ENCODE data around the gene PLA2G4F.

The PLA2G4F gene

DNA sequence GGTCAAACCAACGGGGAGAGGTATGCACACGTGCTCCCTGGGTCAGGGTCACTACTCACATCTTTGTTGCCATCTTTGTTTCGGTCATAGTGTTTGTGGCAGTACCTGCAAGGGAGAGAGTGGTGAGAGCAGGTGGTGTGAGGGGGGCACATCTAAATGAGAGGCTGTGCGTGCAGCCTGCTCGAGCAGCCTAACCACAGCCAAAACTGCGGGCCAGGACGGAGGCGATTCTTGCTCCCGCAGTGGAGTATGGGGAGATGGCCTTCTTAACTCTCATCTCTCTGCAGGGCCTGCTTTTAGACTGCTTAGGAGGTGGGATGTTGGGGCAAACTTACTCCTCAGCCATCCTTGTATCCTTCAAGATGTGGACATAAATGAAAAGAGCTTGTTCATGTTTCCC, 6.9 kb upstream of the PLA2G4F start:
- DNase-seq: no peak

DNA sequence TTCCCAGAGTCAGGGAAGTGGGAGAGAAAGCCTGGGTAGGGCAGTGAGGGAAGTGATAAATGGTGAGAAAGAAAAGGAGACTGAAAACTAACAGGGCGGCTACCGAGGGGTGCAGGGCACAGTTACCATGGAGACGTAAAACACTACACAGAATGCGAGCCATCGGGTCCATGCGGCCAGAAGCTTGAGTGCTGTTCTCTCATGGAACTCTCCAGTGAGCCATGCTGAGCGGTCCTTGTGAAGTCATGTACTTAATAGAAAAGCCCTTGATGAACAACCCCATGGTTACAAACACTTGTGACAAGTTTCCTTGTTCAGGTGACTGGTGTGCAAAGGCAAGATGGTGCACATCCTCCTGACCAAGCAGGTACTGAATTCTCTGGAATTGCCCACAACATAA, 3.7 kb upstream of the PLA2G4F start:
- DNase-seq: no peak

DNA sequence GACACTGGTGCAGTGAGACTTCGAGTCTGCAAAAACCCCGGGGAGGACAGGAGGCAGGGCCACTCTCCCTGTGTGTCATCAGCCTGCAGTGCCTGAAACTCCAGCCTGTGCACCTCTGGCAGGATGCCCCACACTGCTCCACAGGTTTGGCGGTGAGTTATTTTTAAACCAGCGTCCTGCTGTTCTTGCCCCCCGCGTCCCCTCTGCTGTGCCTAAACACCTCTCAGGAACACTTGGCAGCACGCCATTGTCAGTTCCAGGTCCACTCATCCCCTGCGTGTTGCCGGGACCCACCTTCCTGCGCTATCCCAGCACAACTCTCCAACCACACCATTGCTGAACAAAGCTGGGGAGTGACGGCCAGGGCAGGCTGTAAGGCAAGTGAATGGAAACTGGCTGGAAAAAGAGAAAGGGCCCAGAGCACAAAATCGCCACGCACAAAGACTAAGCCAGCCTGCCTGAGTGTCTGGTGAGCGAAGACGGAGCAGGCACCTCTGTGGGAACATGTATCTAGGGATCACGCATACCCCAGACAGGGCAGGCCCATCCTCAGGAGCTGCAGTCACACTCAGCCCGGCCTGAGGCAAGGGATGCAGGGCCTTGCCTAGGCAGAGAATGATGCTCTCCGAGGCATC, 3.1 kb upstream of the PLA2G4F start:
- DNase-seq: no peak

DNA sequence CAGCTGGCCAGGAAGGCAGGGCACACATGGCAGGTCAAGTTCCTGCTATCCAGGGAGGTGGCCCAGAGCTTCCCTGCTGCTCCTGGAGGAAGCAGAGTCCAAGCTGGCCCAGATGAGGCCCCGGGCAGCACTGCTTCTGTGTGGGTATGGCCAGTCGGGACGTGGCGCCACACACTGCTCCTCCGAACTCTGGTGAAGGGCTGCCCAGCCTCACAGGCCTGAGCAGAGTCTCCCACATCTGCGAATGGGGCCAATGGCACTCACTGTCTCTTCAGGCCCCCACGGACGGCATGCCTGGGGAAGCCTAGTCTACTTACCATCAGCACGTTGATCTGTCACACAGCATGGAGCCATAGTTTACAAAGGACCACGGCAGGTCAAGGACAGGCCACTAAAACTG, 2.5 kb upstream of the PLA2G4F start:
- no peak for DNase-seq

DNA sequence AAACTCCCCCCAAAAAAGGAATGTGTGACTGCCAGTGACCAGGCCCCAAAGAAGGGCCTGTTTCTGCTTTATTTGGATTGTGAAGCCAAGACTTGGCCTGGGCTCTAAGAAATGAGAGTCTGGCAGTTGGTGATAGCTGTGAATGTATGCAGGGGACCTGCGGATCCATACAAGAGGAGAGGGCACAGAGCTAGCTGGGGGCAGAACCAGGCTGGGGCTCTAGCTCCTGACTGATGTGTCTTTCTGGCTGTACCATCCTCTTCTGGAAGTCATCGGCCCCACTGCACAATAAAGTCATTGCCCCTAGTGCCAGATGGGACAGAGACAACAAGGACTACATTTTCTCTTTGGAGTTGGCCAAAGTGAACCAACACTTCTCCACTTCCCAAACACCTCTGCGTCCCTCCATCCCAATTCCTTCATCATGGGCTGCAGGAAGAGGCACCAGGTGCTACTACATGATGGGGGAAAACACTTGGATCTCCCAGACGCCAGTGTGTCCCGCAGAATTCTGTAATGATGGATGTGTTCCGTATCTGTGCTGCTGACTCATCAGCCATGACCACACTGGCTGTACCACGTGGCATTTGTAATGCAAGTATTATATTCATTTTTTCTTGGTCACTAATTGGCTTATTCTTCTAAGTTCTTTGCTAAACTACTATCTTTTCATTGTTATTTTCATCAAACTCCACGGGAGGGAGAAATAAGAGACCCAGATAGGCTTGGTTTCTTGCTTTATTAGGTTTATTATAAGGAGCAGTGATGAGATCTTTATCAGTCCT, 1.7 kb upstream of the PLA2G4F start:
- DNase-seq: no peak

DNA sequence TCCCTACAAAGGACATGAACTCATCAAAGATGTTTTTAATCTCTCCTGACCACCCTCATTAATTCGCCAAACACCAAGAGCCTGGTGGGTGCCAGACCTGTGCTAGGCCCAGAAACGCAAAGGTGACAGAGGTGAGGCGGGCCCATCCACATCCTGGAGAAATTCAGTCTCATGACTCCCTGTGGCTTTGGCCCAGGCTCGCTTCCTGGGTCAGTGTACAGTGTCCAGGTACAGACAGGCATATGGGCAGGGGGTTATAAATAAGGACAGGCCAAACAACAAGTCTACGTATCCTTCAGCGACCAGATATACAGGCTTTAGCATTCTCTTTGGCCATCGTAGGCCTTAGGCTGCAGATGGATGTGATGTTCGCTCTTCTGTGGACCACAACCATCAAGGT, 945 bp upstream of the PLA2G4F start:
- no peak for DNase-seq

DNA sequence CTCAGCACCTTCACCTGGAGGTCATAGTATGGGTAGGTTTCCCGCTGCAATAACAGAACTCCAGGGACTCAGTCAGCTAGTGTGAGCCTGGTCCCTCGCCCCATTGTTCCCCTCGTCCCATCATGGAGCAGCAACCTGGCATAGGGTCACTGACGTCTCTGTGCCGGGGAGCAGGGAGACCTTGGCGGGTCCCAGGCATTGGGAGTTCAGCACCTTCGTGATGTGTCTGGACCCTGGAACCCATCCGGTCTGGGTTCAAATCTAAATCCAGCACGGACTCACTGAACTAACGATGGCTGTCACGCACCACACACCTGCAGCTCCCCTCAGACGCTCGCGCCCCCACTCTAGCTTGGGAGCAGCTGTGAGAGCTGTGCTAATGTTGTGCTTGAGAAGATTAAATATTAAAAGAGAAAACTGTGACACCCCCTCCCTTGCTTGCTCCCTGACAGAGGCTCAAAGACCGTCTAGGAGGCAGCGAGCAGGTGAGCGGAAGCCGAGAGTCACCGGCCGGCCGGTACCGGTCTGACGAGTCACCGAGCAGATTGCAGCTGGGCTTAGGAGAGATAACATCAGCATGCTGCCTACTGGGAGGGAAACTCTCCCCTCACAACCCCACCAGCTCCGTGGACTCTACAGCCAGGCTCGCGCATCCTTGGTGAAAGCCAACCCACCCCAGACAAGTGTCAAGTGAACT, 742 bp downstream of the PLA2G4F start:
- DNase-seq: peak in 1 of 2 experiments; percentile 27

DNA sequence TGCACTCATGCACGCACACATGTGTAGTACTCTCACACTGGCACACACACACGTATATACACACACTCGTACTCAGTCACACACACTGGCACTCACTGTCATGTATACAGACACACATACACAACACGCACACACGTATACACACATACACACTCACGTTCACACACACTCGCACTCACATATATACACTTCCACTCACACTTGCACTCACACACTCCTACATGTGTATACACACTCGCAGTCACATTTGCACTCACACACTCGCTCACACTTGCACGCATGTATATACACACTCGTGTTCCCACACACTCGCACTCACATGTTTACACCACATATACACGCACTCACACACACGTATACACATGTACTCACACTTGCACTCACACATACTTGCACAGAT, 1.5 kb downstream of the PLA2G4F start:
- DNase-seq: no peak

DNA sequence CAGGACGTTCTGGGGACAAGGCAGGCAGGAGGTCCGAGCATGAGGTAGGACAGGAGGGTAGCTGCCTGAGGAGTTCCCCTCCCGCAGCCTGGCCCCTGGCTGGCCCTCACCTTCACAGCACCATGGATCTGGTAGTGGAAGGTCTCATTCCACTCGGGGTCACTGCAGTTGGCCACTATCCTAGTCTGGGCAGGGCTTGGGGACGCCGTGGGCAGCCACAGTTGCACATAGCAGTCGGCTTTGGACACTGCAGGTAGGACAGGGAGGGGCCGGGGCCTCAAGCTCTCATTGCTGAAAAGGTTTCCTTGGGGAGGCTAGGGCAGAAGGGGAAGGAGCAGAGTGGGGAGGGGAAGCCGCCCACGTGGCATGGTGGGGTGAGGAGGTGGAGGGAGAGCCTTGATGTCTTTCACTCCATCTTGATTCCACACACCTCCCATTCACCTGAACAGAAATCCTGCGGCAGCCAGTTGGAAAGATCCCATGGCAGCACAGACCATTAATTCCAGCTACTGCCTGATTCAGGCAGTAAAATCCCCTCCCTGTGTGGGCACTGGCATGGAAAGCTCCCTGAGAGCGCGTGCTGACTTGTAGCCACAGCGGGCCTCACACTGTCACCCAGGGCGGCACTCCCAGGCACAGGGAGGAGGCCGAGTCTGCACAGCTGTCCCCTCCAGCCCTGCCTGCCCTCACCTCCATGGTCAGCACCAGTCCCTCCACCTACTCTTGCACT, 2.1 kb downstream of the PLA2G4F start:
- no peak for DNase-seq

DNA sequence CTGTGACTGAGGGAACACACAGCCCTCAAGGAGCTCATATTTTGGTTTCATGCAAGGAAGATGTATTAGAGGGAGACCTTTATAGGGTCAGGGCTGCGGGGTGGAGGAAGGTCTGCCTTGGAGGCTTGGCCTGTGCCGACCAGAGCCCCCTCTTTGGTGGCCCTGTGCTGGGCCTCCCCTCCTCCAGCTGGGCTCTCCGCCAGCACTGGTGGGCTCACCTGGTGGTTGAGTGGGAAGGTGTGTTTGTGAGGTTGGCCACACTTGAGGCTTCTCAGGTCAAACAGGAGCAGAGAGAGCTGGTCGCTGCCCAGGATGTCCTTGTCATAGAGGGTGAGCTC, 2.6 kb downstream of the PLA2G4F start:
- no peak for DNase-seq

DNA sequence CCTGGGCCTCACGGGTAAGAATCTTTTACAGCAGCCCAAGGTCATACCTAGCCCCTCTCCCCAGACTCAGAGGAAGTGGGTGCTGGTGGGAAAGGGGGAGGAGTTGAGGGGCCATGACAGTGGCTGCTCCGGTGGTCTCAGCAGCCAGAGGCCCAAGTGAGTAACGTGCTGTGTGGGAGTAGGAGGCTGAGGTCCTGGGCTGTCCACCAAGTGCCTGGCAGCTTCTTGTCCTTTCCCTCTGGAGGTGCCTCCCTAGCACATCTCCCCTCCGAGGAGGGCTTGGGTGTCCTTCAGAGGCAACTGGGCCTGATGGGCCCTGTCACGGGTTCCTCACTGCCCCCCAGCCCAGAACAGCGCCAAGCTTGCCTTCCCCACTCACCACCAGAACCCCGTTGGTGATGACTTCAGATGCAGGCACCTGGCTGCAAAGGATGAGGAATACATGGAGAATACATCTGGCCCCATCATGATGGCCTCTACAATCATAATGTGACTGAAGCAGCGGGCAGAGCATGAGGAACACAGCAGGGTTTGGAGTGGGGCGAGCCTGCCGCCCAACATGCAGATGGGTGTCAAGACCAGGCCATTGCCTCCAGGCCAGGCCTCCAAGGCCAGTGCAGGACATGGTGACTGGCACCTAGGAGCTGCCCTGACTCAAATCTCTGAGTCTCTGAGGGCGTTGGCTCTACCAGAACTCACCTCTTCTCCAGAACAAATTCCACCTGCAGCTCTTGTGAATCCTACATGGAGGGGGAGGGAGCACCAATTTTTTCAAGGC, 3.3 kb downstream of the PLA2G4F start:
- DNase-seq: no peak

DNA sequence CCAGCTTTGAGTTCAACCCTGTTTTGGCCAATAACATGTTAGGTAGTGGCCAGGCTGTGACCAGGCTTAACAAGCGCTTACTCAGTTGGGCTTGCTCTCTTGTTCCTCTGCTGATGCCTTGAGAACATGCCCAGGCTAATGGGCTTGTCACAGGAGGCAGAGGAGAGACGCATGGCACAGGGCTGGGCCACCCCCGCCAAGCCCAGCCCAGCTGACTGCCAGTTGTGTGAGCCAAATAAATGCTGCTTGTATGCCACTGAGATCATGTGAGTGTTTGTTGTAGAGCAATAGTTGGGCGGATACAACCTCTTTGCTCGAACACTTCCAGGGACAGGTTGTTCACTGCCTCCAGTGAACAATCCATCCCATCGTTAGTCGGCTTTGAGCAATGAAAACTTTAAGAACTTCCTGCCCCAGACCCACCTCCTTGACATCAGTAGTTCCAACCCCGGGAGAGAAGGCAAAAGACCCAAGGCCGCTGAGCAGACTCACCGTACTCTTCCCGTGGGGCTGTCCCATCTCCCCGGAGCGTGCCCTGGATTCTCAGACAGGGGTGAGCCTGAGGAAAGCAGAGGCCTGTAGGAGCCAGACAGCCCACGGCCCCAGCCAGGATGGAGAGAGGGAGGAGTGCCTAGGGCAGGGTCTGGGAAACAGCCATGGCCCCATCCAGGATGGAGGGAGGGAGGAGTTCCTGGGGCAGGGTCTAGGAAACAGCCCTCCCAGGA, 4.1 kb downstream of the PLA2G4F start:
- DNase-seq: no peak

DNA sequence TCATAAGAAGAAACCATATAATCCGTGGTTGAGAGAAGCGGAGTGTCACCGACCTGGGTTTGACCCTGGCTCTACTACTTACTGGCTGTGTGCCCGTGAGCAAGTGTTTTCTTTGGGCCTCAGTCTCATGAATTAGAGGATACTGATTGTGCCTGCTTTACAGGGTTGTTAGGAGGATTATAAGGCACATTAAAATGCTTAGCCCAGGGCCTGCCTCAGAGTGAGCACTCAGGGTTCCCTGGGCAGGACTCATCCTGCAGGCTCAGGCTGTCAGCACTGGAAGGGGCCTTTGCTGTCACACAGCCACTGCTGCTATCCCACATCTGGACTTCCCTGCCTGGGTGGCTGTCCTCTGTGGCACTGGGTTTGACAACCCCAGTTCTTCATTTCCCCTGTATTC, 4.7 kb downstream of the PLA2G4F start:
- DNase-seq: no peak

DNA sequence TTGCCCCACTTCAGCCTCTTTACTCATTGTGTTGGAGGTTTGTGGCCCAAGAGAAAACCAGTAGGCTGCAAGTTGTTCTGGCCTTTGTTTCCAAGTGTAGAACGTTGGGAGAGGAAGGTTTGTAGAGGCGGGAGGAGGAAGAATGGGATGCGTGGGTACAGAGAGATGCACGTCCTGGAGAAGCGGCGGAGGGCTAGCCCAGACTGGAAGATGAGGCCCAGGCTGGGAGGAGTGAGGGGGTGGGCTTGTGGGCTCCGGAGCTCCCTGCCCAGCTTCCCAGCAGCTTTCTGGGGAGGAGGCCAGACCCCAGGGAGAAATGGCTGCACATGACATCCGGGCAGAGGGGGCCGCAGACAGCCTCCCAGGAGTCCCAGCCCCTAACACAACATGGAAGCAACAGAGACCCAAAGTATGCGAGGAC, 5.3 kb downstream of the PLA2G4F start:
- no peak for DNase-seq

DNA sequence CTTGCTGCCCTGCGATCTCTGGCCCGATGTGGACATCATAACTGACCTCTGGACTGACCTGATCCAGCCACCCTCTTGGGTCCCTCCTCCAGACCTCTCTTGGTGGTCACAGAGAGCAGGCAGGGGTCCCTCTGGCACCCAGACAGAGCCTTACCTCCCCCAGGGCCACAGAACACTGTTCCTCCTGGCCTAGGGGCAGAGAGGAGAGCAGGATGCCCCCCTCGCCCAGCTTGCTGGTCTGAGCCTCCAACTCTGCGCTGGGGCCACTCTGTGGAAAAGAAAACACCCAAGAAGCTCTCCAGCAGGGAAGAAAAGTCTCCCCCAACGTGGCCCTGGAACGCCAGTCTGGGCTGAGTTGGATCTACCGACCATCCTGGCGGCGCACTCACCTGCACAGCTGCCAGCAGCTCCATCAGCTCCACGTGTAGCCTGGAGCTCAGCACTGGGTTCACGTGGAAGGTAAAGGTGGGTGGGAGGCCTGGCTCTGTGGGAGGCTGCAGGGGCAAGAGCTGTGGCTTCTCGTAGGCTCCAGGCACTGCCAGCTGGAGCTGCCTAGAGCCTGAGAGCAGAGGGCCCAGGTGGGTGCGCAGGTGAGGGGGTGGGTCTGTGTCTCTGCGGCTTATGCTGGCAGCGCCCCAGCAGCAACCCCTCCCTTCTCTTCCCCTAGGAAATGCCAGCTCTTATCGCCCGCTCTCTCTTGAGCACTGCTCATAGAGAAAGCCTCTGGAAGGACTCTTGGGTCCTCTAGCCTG, 6.0 kb downstream of the PLA2G4F start:
- no peak for DNase-seq

DNA sequence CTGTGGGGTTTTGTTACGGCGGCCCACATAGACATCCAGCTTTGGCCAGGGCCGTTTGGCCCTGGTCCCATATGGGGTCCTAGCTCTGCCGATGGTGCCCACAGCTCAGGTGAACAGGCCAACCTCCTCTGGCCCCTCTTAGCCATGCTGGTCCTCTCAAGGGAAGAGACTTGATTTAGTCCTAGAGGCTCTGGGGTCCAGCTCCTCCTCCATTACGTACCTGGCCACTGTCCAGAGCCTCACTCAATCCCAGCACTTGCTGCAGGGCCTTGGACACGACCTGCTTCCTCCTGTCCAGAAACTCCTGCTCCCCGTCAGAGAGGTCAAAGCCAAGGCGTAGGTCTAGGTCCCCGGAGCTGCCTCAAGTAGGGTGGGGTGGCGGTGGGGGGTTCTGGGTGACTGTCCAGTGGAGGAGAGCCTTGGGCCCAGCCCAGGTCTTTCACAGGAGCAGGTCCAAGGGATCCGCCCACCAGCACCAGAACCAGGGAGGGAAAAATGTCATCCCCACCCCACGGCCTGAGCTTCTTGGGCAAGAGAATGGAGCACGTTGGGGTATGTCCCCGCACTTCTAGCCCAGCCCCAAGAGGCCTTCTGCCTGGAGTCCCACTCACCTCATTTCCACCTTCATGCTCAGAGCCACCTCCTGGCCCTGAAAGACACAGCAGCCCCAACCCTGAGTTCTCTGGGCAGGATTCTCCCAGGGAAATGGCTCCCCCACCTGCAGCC, 6.8 kb downstream of the PLA2G4F start:
- no peak for DNase-seq

DNA sequence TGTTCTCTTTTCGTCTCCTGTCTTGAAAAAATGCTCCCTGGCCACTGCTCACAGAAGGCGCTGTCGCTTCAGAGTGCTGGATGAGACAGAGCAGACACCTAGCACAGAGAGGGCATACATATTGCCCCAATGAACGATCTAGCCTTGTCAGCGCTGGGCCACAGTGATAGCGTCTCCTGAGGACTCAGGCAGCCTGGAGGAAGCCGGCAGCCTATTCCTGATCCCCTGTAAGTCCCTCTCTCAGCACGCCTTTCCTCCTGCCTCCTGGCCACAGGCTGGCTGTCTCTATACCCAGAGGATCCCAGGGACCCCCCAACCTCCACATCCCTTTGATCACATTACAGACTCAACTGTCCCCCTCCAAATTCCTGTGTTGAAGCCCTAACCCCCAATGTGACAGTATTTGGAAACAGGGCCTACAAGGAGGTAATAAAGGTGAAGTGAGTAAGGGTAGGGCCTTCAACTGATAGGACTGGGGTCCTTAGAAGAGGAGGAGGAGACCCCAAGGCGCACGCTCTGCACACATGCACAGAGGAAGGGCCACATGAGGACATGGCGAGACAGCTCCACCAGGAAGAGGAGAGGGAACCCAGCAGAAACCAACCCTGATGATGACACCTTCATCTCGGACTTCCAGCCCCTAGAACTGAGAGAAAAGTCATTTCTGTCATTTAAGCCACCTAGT, 7.5 kb downstream of the PLA2G4F start:
- no peak for DNase-seq

DNA sequence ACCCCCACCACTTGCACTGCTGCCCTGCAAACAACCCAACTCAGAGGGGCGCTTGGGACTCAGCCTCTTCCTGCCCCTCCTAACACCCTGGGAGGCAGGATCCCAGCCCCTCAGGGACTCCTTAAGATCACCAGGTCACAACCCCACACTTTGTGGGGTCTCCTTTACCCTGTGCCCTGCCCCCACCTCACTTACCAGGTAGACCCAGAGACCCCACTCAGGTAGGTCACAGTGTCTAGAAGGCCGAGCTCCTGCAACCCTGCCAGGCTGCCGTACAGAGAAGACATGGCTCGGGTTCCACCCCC, 9.1 kb downstream of the PLA2G4F start:
- DNase-seq: no peak

DNA sequence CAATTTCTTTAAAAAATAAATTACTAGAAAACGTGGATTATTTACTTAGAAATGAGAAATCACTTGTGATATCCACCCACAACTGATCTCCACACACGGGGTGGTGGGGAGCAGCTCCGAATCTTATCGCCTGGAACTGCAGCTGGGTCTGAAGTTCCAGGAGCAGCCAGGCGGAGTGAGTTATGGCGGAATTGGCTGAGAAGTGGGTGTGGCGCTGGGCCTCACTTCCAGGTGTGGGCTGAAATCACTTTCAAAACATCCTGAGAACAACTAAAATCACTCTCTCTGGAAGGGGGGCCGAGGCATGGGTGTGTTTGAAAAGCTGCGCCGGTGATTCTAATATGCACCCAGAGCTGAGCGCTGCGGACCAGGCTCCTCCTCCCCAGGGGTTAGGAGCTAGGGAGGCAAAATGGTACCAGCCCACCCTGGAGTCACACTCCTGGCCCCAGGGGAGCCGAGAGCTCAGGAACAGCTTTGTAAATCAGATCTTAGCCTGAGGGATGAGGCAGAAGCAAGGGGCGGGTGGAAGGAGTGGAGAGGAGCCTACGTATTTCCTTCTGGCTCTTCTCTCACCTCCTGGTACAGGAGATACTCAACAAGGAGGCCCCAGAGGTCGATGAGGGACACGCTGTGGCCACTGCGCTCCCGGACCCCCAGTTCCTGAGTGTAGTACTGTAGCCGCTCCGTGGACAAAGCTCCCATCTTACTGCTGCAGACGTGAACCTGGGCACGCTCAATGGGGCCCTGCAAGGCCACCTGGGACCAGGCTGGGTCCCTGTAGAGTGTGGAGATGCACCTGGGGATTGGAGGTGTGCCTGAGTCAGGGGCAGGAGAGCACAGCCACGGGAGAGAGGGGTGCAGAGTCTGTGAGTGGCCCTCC, 9.6 kb downstream of the PLA2G4F start:
- DNase-seq: no peak
